GM12891 (cell line): ENCODE data around the gene FGF18.

Source experiments
- DNase-seq: peaks from one replicate; pipeline ENCODE4 v3.0.0; 2011; ENCODE audit warnings: low spot score; ENCODE audit not compliant: insufficient read length
- FAIRE-seq: peaks from 2 replicates; lab custom pipeline; 2011; peaks lifted over from hg19 to GRCh38; lab: Jason Lieb, UNC
- PAX5 ChIP-seq: IDR thresholded peaks from 2 replicates; pipeline ENCODE4 v1.6.1; 2011; ENCODE audit warnings: low read length, moderate library complexity, mild to moderate bottlenecking; ENCODE audit not compliant: insufficient read depth, severe bottlenecking
- POLR2A ChIP-seq: IDR thresholded peaks from 2 replicates; pipeline ENCODE4 v1.6.1; 2011; ENCODE audit warnings: low read depth, low read length, control low read depth
- POLR2AphosphoS5 ChIP-seq: IDR thresholded peaks from 2 replicates; pipeline ENCODE4 v1.6.1; 2011; ENCODE audit warnings: low read depth, low read length, control low read depth
- POU2F2 ChIP-seq: IDR thresholded peaks from 2 replicates; pipeline ENCODE4 v1.6.1; 2011; ENCODE audit warnings: low read depth, mild to moderate bottlenecking, control low read depth, low read length, moderate library complexity
- SPI1 ChIP-seq: IDR thresholded peaks from 2 replicates; pipeline ENCODE4 v1.6.1; 2011; ENCODE audit warnings: low read depth, low read length, control low read depth
- TAF1 ChIP-seq: IDR thresholded peaks from 2 replicates; pipeline ENCODE4 v1.6.1; 2011; ENCODE audit warnings: low read depth, low read length, control low read depth

The FGF18 gene

GRCh38 chr5:171470420-171470819 is 51.0 kb downstream of the FGF18 start:
- no peak for FAIRE-seq
- DNase-seq: no peak
- TF ChIP-seq POLR2AphosphoS5: no peak
- no peak for TF ChIP-seq SPI1
- TF ChIP-seq POLR2A: no peak
- no peak for TF ChIP-seq TAF1
- TF ChIP-seq PAX5: no peak
- TF ChIP-seq POU2F2: no peak

GRCh38 chr5:171474230-171474813 is 54.9 kb downstream of the FGF18 start:
- FAIRE-seq: no peak
- no peak for DNase-seq
- TF ChIP-seq PAX5: no peak
- TF ChIP-seq SPI1: no peak
- TF ChIP-seq POLR2A: no peak
- TF ChIP-seq TAF1: no peak
- no peak for TF ChIP-seq POLR2AphosphoS5
- TF ChIP-seq POU2F2: no peak

DNA sequence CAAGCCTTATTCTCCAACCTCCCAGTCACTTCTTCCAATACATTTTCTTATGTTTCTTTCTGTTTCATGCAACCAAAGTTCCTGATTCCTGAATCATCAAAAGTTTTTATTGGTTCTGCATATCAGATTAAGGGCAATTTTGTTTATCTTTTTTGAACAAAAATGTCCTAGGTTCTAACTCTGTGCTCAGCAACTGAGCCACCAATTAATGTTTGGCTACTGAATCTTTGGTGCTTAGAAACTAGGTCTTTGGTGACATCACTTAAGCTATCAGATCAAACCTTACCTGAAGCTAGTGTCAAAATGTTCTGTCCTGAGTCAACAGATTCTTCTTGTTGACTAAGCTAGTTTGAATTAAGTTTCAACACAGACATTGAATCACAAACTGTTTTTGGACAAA is 56.1 kb downstream of the FGF18 start:
- no peak for DNase-seq
- TF ChIP-seq PAX5 (no peak), POLR2AphosphoS5 (no peak), TAF1 (no peak), SPI1 (no peak), POU2F2 (no peak), POLR2A (no peak)
- no peak for FAIRE-seq

GRCh38 chr5:171476701-171477100 is 57.3 kb downstream of the FGF18 start:
- TF ChIP-seq POU2F2: no peak
- no peak for DNase-seq
- FAIRE-seq: no peak

GRCh38 chr5:171477101-171477500 is 57.7 kb downstream of the FGF18 start:
- FAIRE-seq: no peak
- TF ChIP-seq PAX5 (no peak), POLR2AphosphoS5 (no peak), TAF1 (no peak), SPI1 (no peak), POU2F2 (no peak), POLR2A (no peak)
- DNase-seq: no peak

- FAIRE-seq: no peak
- no peak for TF ChIP-seq SPI1
- TF ChIP-seq PAX5: no peak
- DNase-seq: no peak
These were observed 58.2 kb downstream of the FGF18 start for GRCh38 chr5:171477666-171478065.

GRCh38 chr5:171478946-171479775 is 59.7 kb downstream of the FGF18 start:
- DNase-seq (no peak), FAIRE-seq (no peak)
- TF ChIP-seq POLR2A (no peak), SPI1 (no peak), POU2F2 (no peak), PAX5 (no peak), TAF1 (no peak), POLR2AphosphoS5 (no peak)

GRCh38 chr5:171479776-171480125 is 60.3 kb downstream of the FGF18 start:
- no peak for TF ChIP-seq POLR2AphosphoS5
- TF ChIP-seq TAF1: no peak
- TF ChIP-seq POLR2A: no peak
- no peak for TF ChIP-seq PAX5
- TF ChIP-seq POU2F2: no peak
- no peak for TF ChIP-seq SPI1
- FAIRE-seq (no peak), DNase-seq (no peak)

GRCh38 chr5:171480239-171480638 is 60.8 kb downstream of the FGF18 start:
- no peak for DNase-seq
- TF ChIP-seq POU2F2 (no peak), POLR2AphosphoS5 (no peak), TAF1 (no peak), SPI1 (no peak), POLR2A (no peak), PAX5 (no peak)
- FAIRE-seq: no peak
